Measurements from ENCODE around the gene MYCN. TPM values are rescaled to one million over a fixed set of nuclear protein-coding genes. Genes with fewer than 3 reads are reported as not detected.

MYCN gene
- total RNA-seq, 6 experiments from 2014 or later = not detected

GRCh38 chr2:15893689-15894480 lies 46.5 kb upstream of the MYCN start:
- peaks cover 2% of the 10 kb centered on the region; the same call in 1 of the 2 replicates for H3K27me3 Mint-ChIP-seq (ENCODE audit: insufficient read depth)
- H3K27ac Mint-ChIP-seq = no peak overlapping the region
- peaks cover 44% of the 10 kb centered on the region for H3K9me3 Mint-ChIP-seq
- no peaks in the 10 kb centered on the region; the same call in 1 of the 2 replicates for H3K36me3 Mint-ChIP-seq (ENCODE audit: low read depth)
- H3K4me1 Mint-ChIP-seq (ENCODE audit: low read depth) = no peaks in the 10 kb centered on the region
- TF ChIP-seq CTCF (IDR thresholded peaks at IDR 0.05) = no peak
- DNase-seq = no peak
- no peak overlapping the region for H3K4me3 Mint-ChIP-seq

GRCh38 chr2:15894481-15895144 lies 45.7 kb upstream of the MYCN start:
- no peak for DNase-seq
- Mint-ChIP-seq H3K9me3 (peaks cover 45% of the 10 kb centered on the region), H3K27ac (no peak overlapping the region), H3K36me3 (ENCODE audit: low read depth) (peaks cover 5% of the 10 kb centered on the region), H3K4me1 (ENCODE audit: low read depth) (no peaks in the 10 kb centered on the region), H3K27me3 (ENCODE audit: insufficient read depth) (peaks cover under 1% of the 10 kb centered on the region; the same call in 1 of the 2 replicates), H3K4me3 (no peak overlapping the region)
- TF ChIP-seq CTCF (IDR thresholded peaks at IDR 0.05) = no peak

- TF ChIP-seq CTCF (IDR thresholded peaks at IDR 0.05) = no peak
- Mint-ChIP-seq H3K27ac (no peak overlapping the region), H3K9me3 (peaks cover 36% of the 10 kb centered on the region), H3K4me3 (no peak overlapping the region), H3K27me3 (ENCODE audit: insufficient read depth) (no peaks in the 10 kb centered on the region; the same call in 1 of the 2 replicates), H3K36me3 (ENCODE audit: low read depth) (peaks cover 5% of the 10 kb centered on the region; the same call in 1 of the 2 replicates), H3K4me1 (ENCODE audit: low read depth) (no peaks in the 10 kb centered on the region)
- DNase-seq = no peak
Observed at GRCh38 chr2:15895615-15896469, 44.5 kb upstream of the MYCN start.

- Mint-ChIP-seq H3K36me3 (ENCODE audit: low read depth) (peaks cover 5% of the 10 kb centered on the region; the same call in 1 of the 2 replicates), H3K4me3 (no peak overlapping the region), H3K9me3 (peaks cover 34% of the 10 kb centered on the region), H3K27me3 (ENCODE audit: insufficient read depth) (no peaks in the 10 kb centered on the region; the same call in 1 of the 2 replicates), H3K4me1 (ENCODE audit: low read depth) (no peaks in the 10 kb centered on the region), H3K27ac (no peak overlapping the region)
- TF ChIP-seq CTCF (IDR thresholded peaks at IDR 0.05) = no peak
- no peak for DNase-seq
Observed at GRCh38 chr2:15896859-15897258, 43.5 kb upstream of the MYCN start.

- no peak for TF ChIP-seq CTCF (IDR thresholded peaks at IDR 0.05)
- H3K27me3 Mint-ChIP-seq (ENCODE audit: insufficient read depth) = no peaks in the 10 kb centered on the region; the same call in 1 of the 2 replicates
- H3K4me1 Mint-ChIP-seq (ENCODE audit: low read depth) = no peaks in the 10 kb centered on the region
- H3K9me3 Mint-ChIP-seq = peaks cover 36% of the 10 kb centered on the region
- no peak overlapping the region for H3K4me3 Mint-ChIP-seq
- DNase-seq = no peak
- H3K36me3 Mint-ChIP-seq (ENCODE audit: low read depth) = peaks cover 5% of the 10 kb centered on the region; the same call in 1 of the 2 replicates
- H3K27ac Mint-ChIP-seq = no peak overlapping the region
Observed at GRCh38 chr2:15897431-15898098, 42.8 kb upstream of the MYCN start.
